Sigmoid colon (tissue), 4 donors: ENCODE data around the gene ZYG11B.

Experiments
- CTCF ChIP-seq, 4 experiments: fragments of 450-650 bp in 3 of 4; fragments of 200-600 bp in 1 of 4; IDR thresholded peaks; one replicate each; pipeline ENCODE4 v1.5.1; 2016 to 2019; ENCODE audit warnings: antibody characterized with exemption in 4 of 4, mild to moderate bottlenecking in 3 of 4, moderate library complexity in 2 of 4
- EP300 ChIP-seq, 4 donors: sonication (generic); formaldehyde crosslinking; IDR thresholded peaks; one replicate each; pipeline ENCODE4 v1.6.1; 2017; ENCODE audit warnings: antibody characterized with exemption in 4 of 4
- POLR2A ChIP-seq, 2 donors: fragments of 450-650 bp; IDR thresholded peaks; one replicate each; pipeline ENCODE4 v1.6.1; 2016; ENCODE audit warnings: antibody characterized with exemption in 2 of 2, mild to moderate bottlenecking in 2 of 2, moderate library complexity in 2 of 2
- POLR2AphosphoS5 ChIP-seq, 4 donors: sonication (generic); formaldehyde crosslinking; IDR thresholded peaks; one replicate each; pipeline ENCODE4 v1.6.1; 2017; ENCODE audit warnings: antibody characterized with exemption in 4 of 4

- TF ChIP-seq POLR2A (IDR thresholded peaks at IDR 0.05) (no peak), CTCF (IDR thresholded peaks at IDR 0.05) (no peak), POLR2AphosphoS5 (IDR thresholded peaks at IDR 0.05) (no peak), EP300 (IDR thresholded peaks at IDR 0.05) (no peak)
Measured at GRCh38 chr1:52713590-52713989, 12.7 kb upstream of the ZYG11B start.
